Measurements from ENCODE around the gene GPR35.
"Not testable (repeated sequence)": the region's sequence is repeated elsewhere in the genome, so short reads cannot be mapped to it uniquely, and the experiment has no call there.

The GPR35 gene

GRCh38 chr2:240663546-240664190, 38.4 kb downstream of the GPR35 start:
- POLR2A ChIA-PET: no interaction called here
- CTCF ChIA-PET: interaction anchor here (0.7 kb wide), 1 partner anchor 10 kb away, joined by 3 read pairs; no protein-coding TSS in a partner anchor
- DNase-seq (ENCODE audit: extremely low spot score): no peak
- TF ChIP-seq CTCF (IDR thresholded peaks at IDR 0.05; ENCODE audit: control extremely low read depth, extremely low read depth, low read depth, missing control alignments): no peak

DNA sequence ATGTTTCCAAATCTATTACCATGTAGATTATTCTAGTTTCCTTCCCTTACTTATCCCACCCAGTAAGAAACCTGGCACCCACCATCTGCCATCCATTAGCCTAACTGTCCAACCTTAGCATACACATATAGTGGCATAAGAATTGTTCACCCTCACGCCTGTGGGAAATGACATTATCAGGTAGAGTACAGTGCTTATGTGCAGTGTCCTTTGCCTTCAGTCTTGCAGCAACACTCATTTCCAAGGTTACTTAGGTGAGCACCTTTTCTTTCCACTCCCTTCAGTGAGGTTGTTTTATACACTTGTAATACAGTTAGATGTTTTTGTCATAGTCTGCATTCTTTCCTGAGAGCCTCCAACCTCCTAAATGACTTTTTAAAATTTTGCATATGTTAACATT, 39.3 kb downstream of the GPR35 start:
- ChIA-PET CTCF (no interaction called here), POLR2A (no interaction called here)
- DNase-seq (ENCODE audit: extremely low spot score): no peak
- no peak for TF ChIP-seq CTCF (IDR thresholded peaks at IDR 0.05; ENCODE audit: control extremely low read depth, extremely low read depth, low read depth, missing control alignments)

- TF ChIP-seq CTCF (IDR thresholded peaks at IDR 0.05; ENCODE audit: control extremely low read depth, extremely low read depth, low read depth, missing control alignments): no peak
- no peak for DNase-seq (ENCODE audit: extremely low spot score)
- ChIA-PET CTCF (no interaction called here), POLR2A (no interaction called here)
Measured at GRCh38 chr2:240670402-240670801, 45.1 kb downstream of the GPR35 start.

DNA sequence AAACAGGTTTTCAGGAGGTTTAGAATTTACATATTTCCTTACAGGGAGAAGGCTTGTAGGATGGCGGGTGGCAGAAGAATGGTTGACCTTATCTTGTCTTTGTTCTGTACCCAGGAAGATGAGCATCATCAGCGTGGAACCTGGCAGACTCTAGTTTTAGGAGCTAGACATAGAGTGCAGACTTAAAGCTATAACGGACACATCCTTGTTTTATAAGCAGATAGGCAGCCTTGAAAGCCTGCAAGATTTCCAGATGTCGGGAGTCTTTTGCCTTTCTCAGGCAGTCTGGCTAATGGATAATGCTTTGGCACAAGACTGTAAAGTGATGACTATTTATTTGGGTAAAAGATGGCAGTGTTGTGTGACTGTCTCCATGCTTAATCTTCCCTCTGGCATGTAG, 45.7 kb downstream of the GPR35 start:
- no peak for TF ChIP-seq CTCF (IDR thresholded peaks at IDR 0.05; ENCODE audit: control extremely low read depth, extremely low read depth, low read depth, missing control alignments)
- CTCF ChIA-PET: no interaction called here
- no peak for DNase-seq (ENCODE audit: extremely low spot score)
- POLR2A ChIA-PET: no interaction called here

DNA sequence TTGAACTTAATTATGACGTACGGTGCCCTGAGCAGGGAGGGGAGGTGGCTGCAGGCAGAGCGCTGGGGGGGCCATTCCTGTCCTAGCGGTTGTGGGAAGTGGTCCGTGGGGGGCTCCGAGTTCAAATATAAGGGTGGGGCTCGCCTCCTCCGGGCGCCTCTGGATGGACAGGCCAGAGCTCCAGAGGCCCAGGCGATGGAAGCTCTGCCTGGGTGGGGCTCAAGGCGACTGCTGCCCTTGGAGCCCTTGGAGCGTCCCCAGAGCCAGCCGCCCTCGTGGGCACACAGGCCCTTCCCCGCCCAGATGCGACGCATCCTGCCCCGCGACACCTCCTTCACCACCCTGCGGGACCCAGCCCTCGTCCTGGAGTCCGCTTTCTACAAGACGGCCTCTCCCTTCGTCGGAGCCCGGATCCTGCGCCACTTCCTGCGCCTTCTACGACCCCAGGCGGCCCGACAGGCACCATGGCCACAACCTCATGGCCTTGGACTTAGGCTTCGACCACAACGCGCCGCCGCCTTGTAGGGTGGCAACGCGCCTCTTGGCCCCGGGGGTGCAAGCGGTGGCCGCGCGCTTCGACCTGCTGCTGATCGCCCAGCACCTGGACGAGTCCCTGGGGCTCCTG, 46.9 kb downstream of the GPR35 start:
- POLR2A ChIA-PET: no interaction called here
- CTCF ChIA-PET: no interaction called here
- no peak for TF ChIP-seq CTCF (IDR thresholded peaks at IDR 0.05; ENCODE audit: control extremely low read depth, extremely low read depth, low read depth, missing control alignments)
- DNase-seq (ENCODE audit: extremely low spot score): no peak

- POLR2A ChIA-PET: no interaction called here
- CTCF ChIA-PET: no interaction called here
- no peak for DNase-seq (ENCODE audit: extremely low spot score)
- no peak for TF ChIP-seq CTCF (IDR thresholded peaks at IDR 0.05; ENCODE audit: control extremely low read depth, extremely low read depth, low read depth, missing control alignments)
Measured at GRCh38 chr2:240672701-240673190, 47.5 kb downstream of the GPR35 start.

- DNase-seq (ENCODE audit: extremely low spot score); CTCF ChIA-PET; POLR2A ChIA-PET: not testable (repeated sequence)
Measured at GRCh38 chr2:240674461-240675184, 49.3 kb downstream of the GPR35 start.

DNA sequence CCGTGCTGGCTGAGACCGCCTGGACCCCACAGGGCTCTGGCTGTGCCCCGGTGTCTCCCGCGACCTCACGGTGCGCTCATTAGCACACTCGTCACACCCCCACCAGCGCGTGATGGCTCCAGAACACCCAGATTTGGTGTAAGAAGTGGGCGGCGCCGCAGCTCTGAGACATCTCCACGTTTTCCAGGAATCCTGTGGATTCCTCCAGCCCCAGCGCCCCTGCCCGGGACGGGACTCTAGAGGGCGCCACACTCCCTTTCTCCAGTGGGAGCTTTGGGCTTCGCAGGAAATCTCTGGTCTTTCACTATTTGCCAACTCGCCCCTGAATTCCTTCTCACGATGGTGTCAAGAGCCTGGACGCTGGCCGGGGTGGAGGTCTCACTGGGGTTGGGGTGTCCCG, 50.1 kb downstream of the GPR35 start:
- DNase-seq (ENCODE audit: extremely low spot score); CTCF ChIA-PET; POLR2A ChIA-PET: not testable (repeated sequence)

- DNase-seq (ENCODE audit: extremely low spot score); POLR2A ChIA-PET; CTCF ChIA-PET: not testable (repeated sequence)
Measured at GRCh38 chr2:240678043-240678442, 52.8 kb downstream of the GPR35 start.

DNA sequence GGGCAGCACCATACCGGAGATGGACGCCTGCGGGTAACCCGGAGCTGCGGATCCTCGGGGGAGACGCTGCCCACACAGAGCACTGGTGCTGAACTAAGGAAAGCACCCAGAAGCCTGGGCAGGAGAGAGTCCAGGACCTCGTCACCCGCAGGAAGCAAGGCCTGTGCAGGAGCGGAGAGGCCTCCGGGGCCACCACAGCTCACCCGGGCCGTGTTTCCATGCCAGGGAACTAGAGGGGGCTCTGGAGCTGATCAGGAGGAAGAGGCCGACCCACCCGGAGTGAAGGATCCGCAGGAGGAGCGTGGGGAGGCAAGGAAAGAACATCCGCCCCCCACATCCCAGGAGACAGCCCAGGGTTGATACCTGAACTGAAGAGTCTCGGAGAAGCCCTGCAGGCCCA, 53.6 kb downstream of the GPR35 start:
- CTCF ChIA-PET; DNase-seq (ENCODE audit: extremely low spot score); POLR2A ChIA-PET: not testable (repeated sequence)

All from GM10248 (cell line).